T-cell (primary cell): Measurements from ENCODE around the gene PDE7B. TPM values are rescaled to one million over a fixed set of nuclear protein-coding genes. Genes with fewer than 3 reads are reported as not detected.

ENCODE experiments used
- ATAC-seq, 4 experiments: fragments of 200-7000 bp in 3 of 4; fragments of 150-1000 bp in 1 of 4; cut with Tn5 transposase; replicated peaks in 1 of 4; 1 replicate in 3 of 4; 2 replicates in 1 of 4; pipeline ENCODE4 v1.10.0; 2021; ENCODE audit warnings: moderate library complexity in 3 of 4, mild to moderate bottlenecking in 2 of 4, moderate number of reproducible peaks in 1 of 4
- CTCF ChIA-PET, 2 donors: fragments of 300-600 bp; sonication (Branson Sonifier 250); formaldehyde crosslinking; loops; one replicate each; lab custom pipeline; 2022; ENCODE audit warnings: antibody characterized with exemption in 2 of 2; lab: Charles Lee
- POLR2A ChIA-PET, 2 donors: fragments of 300-600 bp; sonication (Branson Sonifier 250); formaldehyde crosslinking; loops; one replicate each; lab custom pipeline; 2022; ENCODE audit warnings: antibody characterized with exemption in 2 of 2; lab: Charles Lee
- DNase-seq, 35 experiments: peaks; one replicate each; pipeline versions ENCODE4 v3.0.0 to v3.0.0-alpha.2; 2013 to 2023
- H3K27ac ChIP-seq: one replicate; pipeline ENCODE4 v1.5.1; 2013; ENCODE audit warnings: low read length
- H3K27me3 ChIP-seq, 2 experiments: replicated peaks in 1 of 2; 1 replicate in 1 of 2; 2 replicates in 1 of 2; pipeline versions ENCODE4 v1.6.1 to v1.7.0; 2013; ENCODE audit warnings: low read length in 1 of 2, mixed read lengths in 1 of 2; ENCODE audit not compliant: control insufficient read depth in 2 of 2, insufficient read depth in 2 of 2; ENCODE audit errors: extremely low read depth in 1 of 2
- H3K36me3 ChIP-seq, 2 donors: 1 replicate in 1 of 2; 2 replicates in 1 of 2; pipeline versions ENCODE4 v1.6.1 to v1.7.0; 2013; ENCODE audit warnings: low read length in 1 of 2; ENCODE audit not compliant: control insufficient read depth in 2 of 2, insufficient read depth in 1 of 2; ENCODE audit errors: extremely low read depth in 1 of 2
- H3K4me1 ChIP-seq, 2 experiments: 1 replicate in 1 of 2; 2 replicates in 1 of 2; pipeline versions ENCODE4 v1.6.1 to v1.7.0; 2013; ENCODE audit warnings: low read length in 2 of 2, mixed read lengths in 1 of 2; ENCODE audit not compliant: insufficient read depth in 2 of 2, control insufficient read depth in 1 of 2; ENCODE audit errors: extremely low read depth in 1 of 2
- H3K4me3 ChIP-seq, 2 donors: 1 replicate in 1 of 2; 2 replicates in 1 of 2; pipeline versions ENCODE4 v1.5.1 to v1.7.0; 2013; ENCODE audit warnings: mild to moderate bottlenecking in 2 of 2, low read length in 1 of 2, moderate library complexity in 1 of 2; ENCODE audit not compliant: control insufficient read depth in 1 of 2; ENCODE audit errors: extremely low read depth in 1 of 2
- H3K9me3 ChIP-seq: 2 replicates; pipeline ENCODE4 v1.7.0; 2013
- H3K27ac Mint-ChIP-seq, 2 donors: one replicate each; pipeline ENCODE4 v1.8.0; 2020 to 2021; ENCODE audit warnings: mild to moderate bottlenecking in 2 of 2, mixed read lengths in 2 of 2
- H3K27me3 Mint-ChIP-seq, 2 donors: one replicate each; pipeline ENCODE4 v1.8.0; 2021 to 2022; ENCODE audit warnings: mixed read lengths in 2 of 2
- H3K36me3 Mint-ChIP-seq: one replicate; pipeline ENCODE4 v1.8.0; 2021; ENCODE audit warnings: mixed read lengths
- H3K4me1 Mint-ChIP-seq, 3 donors: one replicate each; pipeline ENCODE4 v1.8.0; 2020 to 2022; ENCODE audit warnings: mixed read lengths in 3 of 3, mild to moderate bottlenecking in 1 of 3
- H3K4me3 Mint-ChIP-seq, 3 donors: one replicate each; pipeline ENCODE4 v1.8.0; 2020 to 2022; ENCODE audit warnings: mild to moderate bottlenecking in 3 of 3, mixed read lengths in 3 of 3, moderate library complexity in 3 of 3
- H3K9me3 Mint-ChIP-seq, 3 donors: one replicate each; pipeline ENCODE4 v1.8.0; 2020 to 2022; ENCODE audit warnings: mixed read lengths in 3 of 3
- WGBS: methylation state at CpG from one replicate; pipeline ENCODE4 v1.1.5; 2013; ENCODE audit warnings: missing lambda C conversion rate; ENCODE audit not compliant: insufficient coverage; 5-methylcytosine and 5-hydroxymethylcytosine counted together
- total RNA-seq, 35 experiments: library from RNA in 6 of 35; stranded (reverse) in 6 of 35; fragments of 120-200 nt in 1 of 35; gene quantifications; one replicate each; pipeline versions ENCODE4 v1.2.1 to v1.2.4 and lab custom pipeline; 2013 to 2026

The PDE7B gene
- total RNA-seq, 5 donors from 2014 or later (not counting 1 experiment from before 2014, with no cell fraction given) = 0.35 to 1.5 (median 0.69) TPM

GRCh38 chr6:136169394-136170148 is 318.1 kb downstream of the PDE7B start:
- no peak for ATAC-seq
- POLR2A ChIA-PET = no interaction called here
- H3K27ac Mint-ChIP-seq = no peak overlapping the region
- H3K4me3 ChIP-seq = no peak overlapping the region
- peaks cover 2 to 9% (median 5%) of the 10 kb centered on the region in 3 donors for H3K9me3 Mint-ChIP-seq
- H3K4me1 Mint-ChIP-seq = peaks cover 5 to 8% (median 6%) of the 10 kb centered on the region in 3 donors
- no peak overlapping the region for H3K4me3 Mint-ChIP-seq
- CTCF ChIA-PET = no interaction called here
- H3K4me1 ChIP-seq = no peaks in the 10 kb centered on the region
- H3K27ac ChIP-seq = no peak overlapping the region
- WGBS = no CpG with 5 or more reads among the region's 2 CpGs
- DNase-seq = no peak
- H3K36me3 Mint-ChIP-seq = peaks cover 4% of the 10 kb centered on the region
- H3K27me3 ChIP-seq = no peaks in the 10 kb centered on the region
- peaks cover 0 to 5% of the 10 kb centered on the region in 2 donors for H3K27me3 Mint-ChIP-seq
- H3K9me3 ChIP-seq = peaks cover 4% of the 10 kb centered on the region
- H3K36me3 ChIP-seq = peaks cover 0 to 4% of the 10 kb centered on the region in 2 donors

GRCh38 chr6:136171231-136171630 is 319.7 kb downstream of the PDE7B start:
- WGBS = no CpG with 5 or more reads among the region's 3 CpGs
- POLR2A ChIA-PET = no interaction called here
- Mint-ChIP-seq H3K9me3 (peaks cover 1 to 9% (median 2%) of the 10 kb centered on the region in 3 donors), H3K4me1 (peaks cover 5 to 8% (median 6%) of the 10 kb centered on the region in 3 donors), H3K27ac (no peak overlapping the region), H3K4me3 (no peak overlapping the region), H3K36me3 (peaks cover 1% of the 10 kb centered on the region), H3K27me3 (peaks cover 0 to 1% of the 10 kb centered on the region in 2 donors)
- Histone ChIP-seq H3K9me3 (no peaks in the 10 kb centered on the region), H3K4me3 (no peak overlapping the region), H3K4me1 (no peaks in the 10 kb centered on the region), H3K27ac (no peak overlapping the region), H3K27me3 (no peaks in the 10 kb centered on the region), H3K36me3 (no peaks in the 10 kb centered on the region)
- CTCF ChIA-PET = no interaction called here
- no peak for DNase-seq
- ATAC-seq = no peak

GRCh38 chr6:136173519-136174507 is 322.3 kb downstream of the PDE7B start:
- no peak overlapping the region for H3K27ac ChIP-seq
- ChIA-PET CTCF (interaction anchor here in 1 of 2 donors (0.6 kb wide), 1 partner anchor 56 kb away, joined by 8 read pairs; no protein-coding TSS in a partner anchor), POLR2A (interaction anchor here in 1 of 2 donors (0.6 kb wide), 1 partner anchor 599 kb away, joined by 3 read pairs; no protein-coding TSS in a partner anchor)
- no peak overlapping the region for H3K4me3 ChIP-seq
- no peaks in the 10 kb centered on the region for H3K36me3 ChIP-seq
- Mint-ChIP-seq H3K27me3 (peaks cover 0 to 2% of the 10 kb centered on the region in 2 donors), H3K27ac (no peak overlapping the region), H3K4me3 (peak overlapping the region; percentile 0 to 56 (median 1)), H3K4me1 (peaks cover 5 to 14% (median 6%) of the 10 kb centered on the region in 3 donors), H3K9me3 (no peaks in the 10 kb centered on the region), H3K36me3 (no peaks in the 10 kb centered on the region)
- WGBS = 73% methylated on average over 6 of the region's 13 CpGs
- H3K9me3 ChIP-seq = no peaks in the 10 kb centered on the region
- H3K4me1 ChIP-seq = no peaks in the 10 kb centered on the region
- no peaks in the 10 kb centered on the region for H3K27me3 ChIP-seq
- DNase-seq (peak in 18 of 35 experiments; percentile 2 to 30 (median 7)), ATAC-seq (peak in 2 of 4 experiments; percentile 48 to 91)

GRCh38 chr6:136174510-136174909 is 323.0 kb downstream of the PDE7B start:
- ATAC-seq = no peak
- no peak overlapping the region for H3K27ac ChIP-seq

GRCh38 chr6:136175873-136176272 is 324.4 kb downstream of the PDE7B start:
- WGBS = no CpG with 5 or more reads among the region's 1 CpG
- no peak for DNase-seq

More at GRCh38 chr6:136174510-136174909, 323.0 kb downstream of the PDE7B start:
- Histone ChIP-seq H3K4me1 (no peaks in the 10 kb centered on the region), H3K27me3 (no peaks in the 10 kb centered on the region), H3K36me3 (no peaks in the 10 kb centered on the region), H3K9me3 (no peaks in the 10 kb centered on the region), H3K4me3 (no peak overlapping the region)
- H3K9me3 Mint-ChIP-seq = no peaks in the 10 kb centered on the region
- H3K27ac Mint-ChIP-seq = no peak overlapping the region
- peaks cover 5 to 15% (median 6%) of the 10 kb centered on the region in 3 donors for H3K4me1 Mint-ChIP-seq
- no peak for DNase-seq
- H3K4me3 Mint-ChIP-seq = no peak overlapping the region
- POLR2A ChIA-PET = interaction anchor here in 1 of 2 donors (0.6 kb wide), 1 partner anchor 599 kb away, joined by 3 read pairs; no protein-coding TSS in a partner anchor
- H3K27me3 Mint-ChIP-seq = peaks cover 0 to 3% of the 10 kb centered on the region in 2 donors
- CTCF ChIA-PET = interaction anchor here in 1 of 2 donors (0.6 kb wide), 1 partner anchor 55 kb away, joined by 8 read pairs; no protein-coding TSS in a partner anchor
- no peaks in the 10 kb centered on the region for H3K36me3 Mint-ChIP-seq
- WGBS = 60% methylated on average over 1 of the region's 2 CpGs

GRCh38 chr6:136178749-136179148 is 327.2 kb downstream of the PDE7B start:
- Mint-ChIP-seq H3K4me1 (peaks cover 2 to 9% (median 3%) of the 10 kb centered on the region in 3 donors), H3K36me3 (no peaks in the 10 kb centered on the region), H3K27ac (no peak overlapping the region), H3K4me3 (no peak overlapping the region), H3K27me3 (peaks cover 0 to 3% of the 10 kb centered on the region in 2 donors), H3K9me3 (no peaks in the 10 kb centered on the region)
- Histone ChIP-seq H3K4me3 (no peak overlapping the region), H3K36me3 (no peaks in the 10 kb centered on the region), H3K9me3 (no peaks in the 10 kb centered on the region), H3K4me1 (no peaks in the 10 kb centered on the region), H3K27me3 (no peaks in the 10 kb centered on the region), H3K27ac (no peak overlapping the region)
- POLR2A ChIA-PET = no interaction called here
- ATAC-seq (no peak), DNase-seq (no peak)
- no CpG with 5 or more reads among the region's 2 CpGs for WGBS
- CTCF ChIA-PET = no interaction called here

More at GRCh38 chr6:136175873-136176272, 324.4 kb downstream of the PDE7B start:
- Histone ChIP-seq H3K27me3 (no peaks in the 10 kb centered on the region), H3K36me3 (no peaks in the 10 kb centered on the region), H3K4me1 (no peaks in the 10 kb centered on the region), H3K4me3 (no peak overlapping the region), H3K27ac (no peak overlapping the region), H3K9me3 (no peaks in the 10 kb centered on the region)
- no peak overlapping the region for H3K27ac Mint-ChIP-seq
- no peaks in the 10 kb centered on the region for H3K9me3 Mint-ChIP-seq
- ATAC-seq = no peak
- ChIA-PET CTCF (no interaction called here), POLR2A (no interaction called here)
- no peaks in the 10 kb centered on the region for H3K36me3 Mint-ChIP-seq
- peaks cover 5 to 15% (median 6%) of the 10 kb centered on the region in 3 donors for H3K4me1 Mint-ChIP-seq
- no peak overlapping the region for H3K4me3 Mint-ChIP-seq
- H3K27me3 Mint-ChIP-seq = peaks cover 0 to 3% of the 10 kb centered on the region in 2 donors
